ENCODE results near the gene OSGEP. TPM values are rescaled to one million over a fixed set of nuclear protein-coding genes. Genes with fewer than 3 reads are reported as not detected.

The OSGEP gene
- total and polyA plus RNA-seq, 8 donors, result 24.7 to 71.8 (median 52.5) TPM

DNA sequence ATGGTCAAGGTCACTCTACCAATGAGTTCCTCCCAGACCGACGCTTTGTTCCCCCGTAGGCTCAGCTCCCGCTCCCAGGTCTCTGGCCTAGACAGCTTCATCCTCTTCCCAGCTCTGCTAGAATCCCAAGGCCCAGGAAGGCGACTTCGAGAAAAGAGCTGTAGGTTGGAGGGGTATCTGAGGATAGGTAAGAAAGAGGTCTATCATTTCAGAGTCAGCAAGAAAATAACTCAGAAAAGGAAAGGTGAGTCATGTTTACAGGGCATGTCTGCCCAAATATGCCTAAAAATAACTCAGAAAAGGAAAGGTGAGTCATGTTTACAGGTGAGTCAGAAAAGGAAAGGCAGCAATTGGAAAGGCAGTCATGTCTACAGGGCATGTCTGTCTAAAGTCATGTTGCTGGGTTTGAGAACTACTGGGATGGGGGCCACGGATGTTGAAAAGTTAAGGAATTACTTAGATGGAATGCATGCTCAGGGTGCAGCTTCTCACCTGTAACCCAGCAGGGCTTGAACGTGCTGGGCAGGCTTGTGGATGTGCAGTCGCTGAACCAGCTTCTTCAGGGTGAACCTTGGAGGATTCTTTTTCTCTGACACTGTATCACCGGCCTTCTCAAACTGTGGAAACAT is 53.5 kb downstream of the OSGEP start:
- Histone ChIP-seq H3K36me3 (peaks cover 66 to 100% (median 99%) of the 10 kb centered on the region in 4 donors), H3K4me1 (peaks cover 0 to 10% (median 0%) of the 10 kb centered on the region in 4 donors), H3K9me3 (no peaks in the 10 kb centered on the region), H3K27me3 (no peaks in the 10 kb centered on the region), H3K27ac (peak overlapping the region in 2 of 5 donors; percentile 39 to 72), H3K4me3 (no peak overlapping the region)
- intact Hi-C loops (cut with DNase I; ENCODE audit: low total_unique reads), result no loop called here
- WGBS, 5 donors, result 86 to 90% (median 90%) methylated on average over 10 of the region's 10 CpGs
- TF ChIP-seq POLR2AphosphoS5 (IDR thresholded peaks at IDR 0.05), result peak in 1 of 3 donors; percentile 9
- no peak for TF ChIP-seq POLR2A (IDR thresholded peaks at IDR 0.05)
- TF ChIP-seq, protein P1, sequence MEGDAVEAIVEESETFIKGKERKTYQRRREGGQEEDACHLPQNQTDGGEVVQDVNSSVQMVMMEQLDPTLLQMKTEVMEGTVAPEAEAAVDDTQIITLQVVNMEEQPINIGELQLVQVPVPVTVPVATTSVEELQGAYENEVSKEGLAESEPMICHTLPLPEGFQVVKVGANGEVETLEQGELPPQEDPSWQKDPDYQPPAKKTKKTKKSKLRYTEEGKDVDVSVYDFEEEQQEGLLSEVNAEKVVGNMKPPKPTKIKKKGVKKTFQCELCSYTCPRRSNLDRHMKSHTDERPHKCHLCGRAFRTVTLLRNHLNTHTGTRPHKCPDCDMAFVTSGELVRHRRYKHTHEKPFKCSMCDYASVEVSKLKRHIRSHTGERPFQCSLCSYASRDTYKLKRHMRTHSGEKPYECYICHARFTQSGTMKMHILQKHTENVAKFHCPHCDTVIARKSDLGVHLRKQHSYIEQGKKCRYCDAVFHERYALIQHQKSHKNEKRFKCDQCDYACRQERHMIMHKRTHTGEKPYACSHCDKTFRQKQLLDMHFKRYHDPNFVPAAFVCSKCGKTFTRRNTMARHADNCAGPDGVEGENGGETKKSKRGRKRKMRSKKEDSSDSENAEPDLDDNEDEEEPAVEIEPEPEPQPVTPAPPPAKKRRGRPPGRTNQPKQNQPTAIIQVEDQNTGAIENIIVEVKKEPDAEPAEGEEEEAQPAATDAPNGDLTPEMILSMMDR (IDR thresholded peaks at IDR 0.05), result no peak
- no peak for DNase-seq

DNA sequence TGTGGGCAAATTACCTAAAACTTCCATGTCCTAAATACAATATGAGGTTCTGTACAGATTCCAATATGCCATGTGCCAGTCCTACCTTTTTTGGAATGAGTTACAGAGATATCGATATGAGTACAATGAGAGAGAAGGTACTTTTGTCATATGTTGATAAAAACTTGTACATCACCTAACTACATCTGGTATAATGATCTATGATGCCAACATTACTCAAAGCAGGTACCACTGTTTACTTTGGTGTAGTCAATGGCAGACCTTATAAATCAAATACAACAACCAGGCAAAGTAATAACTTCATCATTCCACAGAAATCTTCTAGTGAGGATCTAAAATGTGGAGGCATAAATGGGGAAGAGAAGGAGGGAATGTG is 54.0 kb downstream of the OSGEP start:
- intact Hi-C loops (cut with DNase I; ENCODE audit: low total_unique reads), result no loop called here
- WGBS, 5 donors, result 81 to 100% (median 95%) methylated on average over 1 of the region's 1 CpG
- Histone ChIP-seq H3K27me3 (no peaks in the 10 kb centered on the region), H3K9me3 (no peaks in the 10 kb centered on the region), H3K36me3 (peaks cover 68 to 100% (median 99%) of the 10 kb centered on the region in 4 donors), H3K4me3 (no peak overlapping the region), H3K4me1 (peaks cover 0 to 10% (median 0%) of the 10 kb centered on the region in 4 donors), H3K27ac (peak overlapping the region in 2 of 5 donors; percentile 39 to 72)
- no peak for DNase-seq
- TF ChIP-seq, protein P1 (IDR thresholded peaks at IDR 0.05), result no peak
- TF ChIP-seq POLR2A (IDR thresholded peaks at IDR 0.05) (no peak), POLR2AphosphoS5 (IDR thresholded peaks at IDR 0.05) (no peak)

DNA sequence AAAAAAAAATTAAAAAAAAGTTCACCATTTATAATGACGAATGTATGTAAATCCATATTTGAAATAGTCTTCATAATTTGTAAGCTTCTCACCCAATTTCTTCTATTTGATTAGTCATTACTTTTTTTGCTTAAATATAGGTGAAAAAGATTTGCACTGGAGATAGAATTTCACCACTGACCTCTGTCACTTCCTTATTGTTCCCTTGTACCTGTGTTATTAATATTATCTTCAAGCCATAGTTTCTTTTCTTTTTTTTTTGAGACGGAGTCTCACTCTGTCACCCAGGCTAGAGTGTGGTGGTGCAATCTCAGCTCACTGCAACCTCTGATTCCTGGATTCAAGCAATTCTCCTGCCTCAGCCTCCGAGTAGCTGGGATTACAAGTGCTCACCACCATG is 57.1 kb downstream of the OSGEP start:
- Histone ChIP-seq H3K27me3 (no peaks in the 10 kb centered on the region), H3K36me3 (peaks cover 70 to 100% (median 98%) of the 10 kb centered on the region in 4 donors), H3K4me1 (peaks cover 0 to 10% (median 0%) of the 10 kb centered on the region in 4 donors), H3K9me3 (no peaks in the 10 kb centered on the region), H3K4me3 (no peak overlapping the region), H3K27ac (no peak overlapping the region)
- intact Hi-C loops (cut with DNase I; ENCODE audit: low total_unique reads), result no loop called here
- no peak for DNase-seq
- TF ChIP-seq POLR2AphosphoS5 (IDR thresholded peaks at IDR 0.05) (no peak), EP300 (IDR thresholded peaks at IDR 0.05) (no peak), POLR2A (IDR thresholded peaks at IDR 0.05) (no peak)
- TF ChIP-seq, protein P1 (IDR thresholded peaks at IDR 0.05), result no peak
- WGBS, 5 donors, result 84 to 90% (median 89%) methylated on average over 3 of the region's 3 CpGs

Small RNAs within 50 kb of the gene (small RNA-seq; reads per million reads assigned to genes)
- gene RNA5SP382, result 0 to 0.81 (median 0.20) reads per million in 4 donors

Other genes with a start within 250 kb of the OSGEP start
- not detected for gene OR11H6, start 231.1 kb downstream of the OSGEP start, total RNA-seq
- gene OR11H6, start 231.1 kb downstream of the OSGEP start, polyA plus RNA-seq, result not detected
- not detected for gene OR11H7, start 225.8 kb downstream of the OSGEP start, total RNA-seq
- gene OR11H7, start 225.8 kb downstream of the OSGEP start, polyA plus RNA-seq, result not detected
- gene OR11H4, start 215.5 kb downstream of the OSGEP start, total RNA-seq, result not detected
- not detected for gene OR11H4, start 215.5 kb downstream of the OSGEP start, polyA plus RNA-seq
- 10 to 100 TPM in 2 of 5 donors, 1 to 10 TPM in 3; 2.3 to 30.3 (median 6.2) TPM for gene TTC5, start 148.9 kb downstream of the OSGEP start, total RNA-seq
- 1 to 10 TPM; 2.9 to 5.0 (median 3.8) TPM for gene TTC5, start 148.9 kb downstream of the OSGEP start, polyA plus RNA-seq
- 100 to 1,000 TPM in 1 of 5 donors, 10 to 100 TPM in 3, 1 to 10 TPM in 1; 2.6 to 104 (median 58.9) TPM for gene CCNB1IP1, start 121.5 kb downstream of the OSGEP start, total RNA-seq
- 10 to 100 TPM; 39.2 to 69.5 (median 52.7) TPM for gene CCNB1IP1, start 121.5 kb downstream of the OSGEP start, polyA plus RNA-seq
- gene PARP2, start 111.2 kb downstream of the OSGEP start, total RNA-seq, result 10 to 100 TPM in 3 of 5 donors, 1 to 10 TPM in 2; 4.1 to 30.4 (median 17.7) TPM
- gene PARP2, start 111.2 kb downstream of the OSGEP start, polyA plus RNA-seq, result 10 to 100 TPM in 2 of 3 donors, 1 to 10 TPM in 1; 7.5 to 16.0 (median 11.2) TPM
- 100 to 1,000 TPM in 1 of 5 donors, 10 to 100 TPM in 4; 16.9 to 190 (median 34.1) TPM for gene TEP1, start 41.3 kb downstream of the OSGEP start, total RNA-seq
- gene TEP1, start 41.3 kb downstream of the OSGEP start, polyA plus RNA-seq, result 10 to 100 TPM in 1 of 3 donors, 1 to 10 TPM in 2; 9.3 to 11.6 (median 9.8) TPM
- gene KLHL33, start 18.6 kb downstream of the OSGEP start, total RNA-seq, result 1 to 10 TPM in 1 of 5 donors, under 1 TPM in 2, not detected in 2; under 0.01 to 4.3 (median 0.37) TPM
- gene KLHL33, start 18.6 kb downstream of the OSGEP start, polyA plus RNA-seq, result under 1 TPM in 2 of 3 donors, not detected in 1; 0.05 to 0.06 TPM
- 100 to 1,000 TPM in 4 of 5 donors, 10 to 100 TPM in 1; 70.1 to 219 (median 149) TPM for gene APEX1, start 414 bp upstream of the OSGEP start, total RNA-seq
- 100 to 1,000 TPM; 104 to 148 (median 118) TPM for gene APEX1, start 414 bp upstream of the OSGEP start, polyA plus RNA-seq
- gene PIP4P1, start 6.6 kb upstream of the OSGEP start, total RNA-seq, result 10 to 100 TPM in 3 of 5 donors, 1 to 10 TPM in 2; 2.0 to 25.6 (median 20.4) TPM
- 10 to 100 TPM; 22.6 to 30.5 (median 28.4) TPM for gene PIP4P1, start 6.6 kb upstream of the OSGEP start, polyA plus RNA-seq
- gene PNP, start 14.6 kb upstream of the OSGEP start, total RNA-seq, result 10 to 100 TPM; 11.3 to 47.7 (median 46.0) TPM
- gene PNP, start 14.6 kb upstream of the OSGEP start, polyA plus RNA-seq, result 100 to 1,000 TPM in 1 of 3 donors, 10 to 100 TPM in 2; 36.5 to 125 (median 72.1) TPM
- gene RNASE10, start 50.7 kb upstream of the OSGEP start, total RNA-seq, result not detected
- gene RNASE10, start 50.7 kb upstream of the OSGEP start, polyA plus RNA-seq, result not detected
- gene RNASE9, start 106.2 kb upstream of the OSGEP start, total RNA-seq, result not detected
- gene RNASE9, start 106.2 kb upstream of the OSGEP start, polyA plus RNA-seq, result not detected
- not detected for gene RNASE11, start 133.2 kb upstream of the OSGEP start, total RNA-seq
- not detected for gene RNASE11, start 133.2 kb upstream of the OSGEP start, polyA plus RNA-seq
- gene RNASE12, start 136.6 kb upstream of the OSGEP start, total RNA-seq, result not detected
- gene RNASE12, start 136.6 kb upstream of the OSGEP start, polyA plus RNA-seq, result not detected
- not detected for gene OR6S1, start 186.9 kb upstream of the OSGEP start, total RNA-seq
- gene OR6S1, start 186.9 kb upstream of the OSGEP start, polyA plus RNA-seq, result not detected
- 100 to 1,000 TPM in 3 of 5 donors, 10 to 100 TPM in 1, not detected in 1; 13.4 to 158 (median 117) TPM for gene RNASE4, start 229.7 kb upstream of the OSGEP start, total RNA-seq
- gene RNASE4, start 229.7 kb upstream of the OSGEP start, polyA plus RNA-seq, result 10 to 100 TPM; 27.6 to 58.0 (median 35.4) TPM
- 10 to 100 TPM in 3 of 5 donors, 1 to 10 TPM in 1, under 1 TPM in 1; 0.58 to 46.1 (median 37.4) TPM for gene ANG, start 234.0 kb upstream of the OSGEP start, total RNA-seq
- gene ANG, start 234.0 kb upstream of the OSGEP start, polyA plus RNA-seq, result 10 to 100 TPM; 15.9 to 34.7 (median 28.0) TPM

Data from stomach (tissue), 9 donors.